ENCODE measurements around the gene CHFR. TPM values are rescaled to one million over a fixed set of nuclear protein-coding genes. Genes with fewer than 3 reads are reported as not detected.
"Not testable (repeated sequence)": the region's sequence is repeated elsewhere in the genome, so short reads cannot be mapped to it uniquely, and the experiment has no call there.

Gene CHFR
- total and polyA plus RNA-seq, 12 donors = 14.9 to 54.4 (median 26.6) TPM

- Histone ChIP-seq H3K36me3 (replicated peaks in 1 of 2) (peaks cover 0 to 82% of the 10 kb centered on the region in 2 donors), H3K9me3 (replicated peaks in 1 of 3) (no peaks in the 10 kb centered on the region), H3K4me1 (replicated peaks in 1 of 2) (no peaks in the 10 kb centered on the region), H3K4me3 (no peak overlapping the region), H3K27me3 (no peaks in the 10 kb centered on the region), H3K27ac (no peak overlapping the region)
- whole genome bisulfite sequencing, 4 donors = 89 to 95% (median 89%) methylated on average over 7 to 16 of the region's 16 CpGs
- intact Hi-C loops (cut with DNase I) = no loop called here
- TF ChIP-seq CTCF (IDR thresholded peaks at IDR 0.05) = no peak
- no peak for TF ChIP-seq POLR2A (IDR thresholded peaks at IDR 0.05)
- no peak for DNase-seq
Measured at GRCh38 chr12:132850291-132850690, 37.1 kb downstream of the CHFR start.

GRCh38 chr12:132848521-132848920, 38.9 kb downstream of the CHFR start:
- intact Hi-C loops (cut with DNase I) = no loop called here
- WGBS, 4 donors = 93 to 97% (median 94%) methylated on average over 11 to 13 of the region's 13 CpGs
- Histone ChIP-seq H3K27me3 (no peaks in the 10 kb centered on the region), H3K27ac (no peak overlapping the region), H3K4me3 (no peak overlapping the region), H3K9me3 (replicated peaks in 1 of 3) (no peaks in the 10 kb centered on the region), H3K4me1 (replicated peaks in 1 of 2) (no peaks in the 10 kb centered on the region), H3K36me3 (replicated peaks in 1 of 2) (peaks cover 0 to 75% of the 10 kb centered on the region in 2 donors)
- DNase-seq = no peak
- TF ChIP-seq POLR2A (IDR thresholded peaks at IDR 0.05) (no peak), CTCF (IDR thresholded peaks at IDR 0.05) (no peak)

- Histone ChIP-seq H3K4me3 (no peak overlapping the region), H3K27ac (no peak overlapping the region), H3K9me3 (replicated peaks in 1 of 3) (no peaks in the 10 kb centered on the region), H3K36me3 (replicated peaks in 1 of 2) (peaks cover 0 to 75% of the 10 kb centered on the region in 2 donors), H3K4me1 (replicated peaks in 1 of 2) (no peaks in the 10 kb centered on the region), H3K27me3 (no peaks in the 10 kb centered on the region)
- TF ChIP-seq CTCF (IDR thresholded peaks at IDR 0.05) = no peak
- TF ChIP-seq POLR2A (IDR thresholded peaks at IDR 0.05) = no peak
- DNase-seq = no peak
- intact Hi-C loops (cut with DNase I) = no loop called here
- WGBS, 4 donors = 82 to 86% (median 84%) methylated on average over 26 to 30 of the region's 30 CpGs
Measured at GRCh38 chr12:132847363-132848356, 39.7 kb downstream of the CHFR start.

- H3K36me3 ChIP-seq (replicated peaks in 1 of 2) = peaks cover 0 to 77% of the 10 kb centered on the region in 2 donors
- H3K27ac ChIP-seq; DNase-seq; H3K9me3 ChIP-seq (replicated peaks in 1 of 3); H3K4me3 ChIP-seq; H3K27me3 ChIP-seq; intact Hi-C loops (cut with DNase I); H3K4me1 ChIP-seq (replicated peaks in 1 of 2): not testable (repeated sequence)
- 92 to 98% (median 94%) methylated on average over 11 of the region's 11 CpGs for WGBS, 4 donors
Measured at GRCh38 chr12:132844681-132845080, 42.7 kb downstream of the CHFR start.
